Prostate gland (tissue), 2 donors: ENCODE measurements around the gene TRMT13.

Experiments used
- POLR2AphosphoS5 ChIP-seq: sonication (generic); formaldehyde crosslinking; IDR thresholded peaks from one replicate; pipeline ENCODE4 v1.6.1; 2017; ENCODE audit warnings: antibody characterized with exemption
- TF ChIP-seq, protein P1 (sequence below), 4 experiments: fragments of 200-600 bp in 2 of 4; fragments of 450-650 bp in 2 of 4; sonication (generic) in 2 of 4; IDR thresholded peaks; 1 replicate in 3 of 4; 2 replicates in 1 of 4; pipeline ENCODE4 v1.5.1; 2016 to 2019; ENCODE audit warnings: antibody characterized with exemption in 4 of 4, mild to moderate bottlenecking in 2 of 4, moderate library complexity in 2 of 4

DNA sequence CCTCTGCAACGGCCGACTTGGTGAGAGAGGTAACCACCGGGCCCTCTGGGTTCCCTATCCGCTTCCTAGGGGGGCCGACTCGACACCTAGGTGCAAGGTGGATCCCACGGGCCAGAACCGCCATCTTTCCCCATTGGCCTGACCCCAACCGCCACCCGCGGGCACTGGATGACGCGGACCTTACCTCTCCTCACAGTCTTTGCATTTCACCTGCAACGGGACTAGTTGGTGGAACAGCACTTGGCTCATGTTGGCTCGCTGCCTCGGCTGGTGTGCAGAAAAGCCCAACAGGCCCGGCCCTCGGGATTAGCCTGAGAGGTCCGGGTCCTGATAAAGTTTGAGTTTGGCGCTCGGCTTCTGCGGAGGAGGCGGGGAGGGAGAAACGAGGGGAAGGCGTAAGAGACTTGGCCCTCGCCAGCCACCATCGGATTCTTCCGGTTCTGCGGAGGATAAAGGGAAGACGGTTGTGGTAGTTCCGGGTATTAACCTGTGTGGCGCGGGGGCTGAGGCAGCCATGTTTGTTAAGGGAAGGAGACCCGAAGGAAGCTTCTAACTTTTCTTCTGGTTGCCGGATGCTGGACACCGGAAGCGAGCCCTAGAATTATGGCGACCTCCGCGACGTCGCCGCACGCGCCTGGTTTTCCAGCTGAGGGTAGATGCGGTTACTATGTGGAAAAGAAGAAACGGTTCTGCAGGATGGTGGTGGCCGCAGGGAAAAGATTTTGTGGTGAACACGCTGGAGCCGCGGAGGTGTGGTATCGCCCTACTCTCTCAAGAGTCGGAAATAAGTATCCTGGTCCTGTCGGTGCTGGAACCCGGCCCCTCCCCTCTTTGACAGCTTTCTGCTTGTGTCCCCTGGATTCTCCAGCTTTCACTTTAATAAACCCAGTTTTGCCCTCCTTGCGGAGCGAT, at the start of gene TRMT13, which contains the start of gene SASS6:
- TF ChIP-seq, protein P1, sequence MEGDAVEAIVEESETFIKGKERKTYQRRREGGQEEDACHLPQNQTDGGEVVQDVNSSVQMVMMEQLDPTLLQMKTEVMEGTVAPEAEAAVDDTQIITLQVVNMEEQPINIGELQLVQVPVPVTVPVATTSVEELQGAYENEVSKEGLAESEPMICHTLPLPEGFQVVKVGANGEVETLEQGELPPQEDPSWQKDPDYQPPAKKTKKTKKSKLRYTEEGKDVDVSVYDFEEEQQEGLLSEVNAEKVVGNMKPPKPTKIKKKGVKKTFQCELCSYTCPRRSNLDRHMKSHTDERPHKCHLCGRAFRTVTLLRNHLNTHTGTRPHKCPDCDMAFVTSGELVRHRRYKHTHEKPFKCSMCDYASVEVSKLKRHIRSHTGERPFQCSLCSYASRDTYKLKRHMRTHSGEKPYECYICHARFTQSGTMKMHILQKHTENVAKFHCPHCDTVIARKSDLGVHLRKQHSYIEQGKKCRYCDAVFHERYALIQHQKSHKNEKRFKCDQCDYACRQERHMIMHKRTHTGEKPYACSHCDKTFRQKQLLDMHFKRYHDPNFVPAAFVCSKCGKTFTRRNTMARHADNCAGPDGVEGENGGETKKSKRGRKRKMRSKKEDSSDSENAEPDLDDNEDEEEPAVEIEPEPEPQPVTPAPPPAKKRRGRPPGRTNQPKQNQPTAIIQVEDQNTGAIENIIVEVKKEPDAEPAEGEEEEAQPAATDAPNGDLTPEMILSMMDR (IDR thresholded peaks at IDR 0.05), result peak in 1 of 4 experiments; percentile 32
- peak; percentile 98 for TF ChIP-seq POLR2AphosphoS5
